ENCODE results near the gene VWF.

VWF gene

DNA sequence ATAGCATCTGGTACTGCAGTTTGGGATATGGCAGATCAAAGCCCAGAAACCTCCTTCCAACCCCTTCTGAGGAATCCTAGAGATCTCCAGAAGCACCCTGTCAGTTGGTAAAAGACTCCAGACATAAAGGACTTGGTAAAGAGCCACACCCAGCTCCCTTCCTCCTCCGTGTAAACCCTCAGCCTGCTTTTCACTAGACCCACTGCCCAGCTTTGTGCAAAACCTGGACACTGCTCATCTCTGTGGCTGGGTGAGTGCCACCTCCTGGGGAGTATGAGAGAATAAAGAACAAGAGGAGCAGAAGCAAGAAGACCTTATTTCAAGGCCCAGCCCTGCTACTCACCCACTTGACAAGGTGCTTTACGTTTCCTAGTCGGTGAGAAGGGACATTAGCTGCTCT lies 212.5 kb downstream of the VWF start:
- DNase-seq (ENCODE audit: low spot score) = no peak

DNA sequence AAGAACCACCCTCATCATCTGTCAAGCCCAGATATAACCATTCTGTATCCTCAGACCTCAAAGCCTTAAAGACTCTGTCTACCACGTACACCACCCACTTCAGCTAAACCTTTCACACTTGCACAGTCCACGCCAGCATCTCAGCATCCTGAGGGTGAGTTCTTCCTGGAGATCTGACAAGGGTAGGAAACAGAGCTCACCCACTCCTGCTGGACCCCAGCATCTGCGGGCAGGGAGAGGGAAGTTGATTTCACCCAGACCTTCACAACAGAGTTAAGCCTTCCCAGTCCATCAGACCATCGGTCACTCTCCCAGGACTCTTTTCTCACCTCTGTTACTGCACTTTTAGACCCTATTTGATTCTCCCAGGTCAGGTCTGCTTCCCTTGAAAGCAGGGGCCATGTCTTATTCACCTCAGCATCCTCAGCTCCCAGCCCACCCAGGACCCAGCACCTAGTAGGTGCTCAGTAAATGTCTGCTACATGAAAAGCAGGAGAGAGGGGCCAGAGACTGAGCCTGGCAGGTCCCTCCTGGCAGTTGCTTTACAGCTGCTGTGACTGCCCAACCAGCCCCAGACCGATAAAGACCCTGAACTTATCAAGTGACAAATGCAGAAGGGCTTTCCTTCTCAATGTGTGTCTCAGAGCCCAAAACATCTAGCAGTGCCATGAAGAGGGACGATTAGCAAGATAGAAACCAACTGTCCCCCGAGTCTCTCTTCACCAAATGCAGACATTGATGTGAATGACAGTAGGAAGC lies 213.5 kb downstream of the VWF start:
- no peak for DNase-seq (ENCODE audit: low spot score)

DNA sequence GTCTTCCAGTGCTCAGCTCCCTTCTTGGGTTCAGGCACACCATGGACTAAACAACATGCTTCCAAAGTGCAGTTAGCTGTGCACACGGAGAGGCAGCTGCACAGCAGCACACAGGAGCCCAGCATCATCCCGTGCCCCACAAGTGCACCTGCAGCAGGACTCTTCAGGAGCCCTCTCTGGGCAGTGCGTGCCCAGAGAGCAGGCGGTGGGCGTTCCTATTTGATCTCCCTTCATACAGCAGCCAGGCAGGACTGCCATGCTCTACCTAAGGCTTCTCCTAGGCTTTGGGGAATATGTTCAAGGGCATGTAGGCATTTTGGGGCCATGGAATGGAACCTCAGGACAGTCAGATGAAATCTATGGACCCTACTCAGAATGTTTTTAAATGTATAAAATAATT lies 214.9 kb downstream of the VWF start:
- DNase-seq (ENCODE audit: low spot score) = no peak

DNA sequence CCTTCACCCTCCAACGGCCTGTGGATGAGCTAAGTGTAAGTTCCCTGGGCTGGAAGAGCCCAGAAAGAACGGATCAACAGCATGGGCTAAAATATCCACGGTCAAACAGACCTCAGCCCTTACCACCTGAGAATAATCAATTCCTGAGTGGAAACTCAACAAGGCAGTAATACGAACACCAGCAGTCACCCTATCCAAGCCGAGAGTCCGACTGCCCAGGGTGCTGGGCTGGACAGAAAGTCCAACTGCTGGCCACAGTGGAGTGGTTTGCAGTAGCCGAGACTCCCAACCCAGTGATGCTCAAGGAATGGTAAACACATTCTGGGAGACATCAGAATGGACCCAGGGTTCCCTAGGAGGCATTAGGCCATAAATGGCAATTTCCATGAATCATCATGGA lies 216.2 kb downstream of the VWF start:
- no peak for DNase-seq (ENCODE audit: low spot score)

DNA sequence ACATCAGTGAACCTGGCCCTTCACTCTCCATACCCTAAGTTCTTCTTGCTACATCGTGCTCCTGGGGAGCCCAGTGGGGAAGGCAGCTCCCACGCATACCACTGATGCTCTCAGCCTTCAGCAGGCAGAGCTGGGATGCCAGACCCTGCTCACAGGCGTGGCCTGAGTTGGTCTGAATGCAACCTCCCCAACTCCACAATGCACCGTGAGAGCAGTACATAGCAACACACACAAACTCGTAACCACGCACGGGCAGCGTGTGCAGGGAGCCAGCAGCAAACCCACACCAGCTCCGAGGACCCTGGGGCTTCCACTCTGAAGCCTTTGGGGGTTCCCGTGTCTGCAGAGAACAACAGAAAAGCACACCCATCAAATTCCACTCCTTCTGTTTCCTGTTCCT lies 216.7 kb downstream of the VWF start:
- no peak for DNase-seq (ENCODE audit: low spot score)

DNA sequence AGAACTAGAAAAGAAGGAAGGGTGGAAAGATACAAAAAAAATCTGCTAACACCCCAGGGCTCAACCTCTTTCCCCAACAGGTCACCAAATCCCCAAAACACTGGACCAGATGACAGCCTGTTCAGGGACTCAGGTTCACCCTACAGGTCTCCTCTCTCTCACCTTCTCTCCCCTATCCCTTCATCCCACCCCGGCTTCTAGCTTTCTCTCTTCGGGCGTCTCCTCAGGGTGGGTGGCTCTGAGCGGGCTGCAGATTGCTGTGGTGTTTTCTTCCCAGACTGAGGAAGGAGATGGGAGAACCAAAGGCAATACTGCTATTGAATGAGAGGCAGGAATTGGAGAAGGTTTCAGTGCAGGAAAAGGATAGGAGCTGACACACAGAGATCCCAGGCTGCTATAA lies 218.7 kb downstream of the VWF start:
- DNase-seq (ENCODE audit: low spot score) = no peak

DNA sequence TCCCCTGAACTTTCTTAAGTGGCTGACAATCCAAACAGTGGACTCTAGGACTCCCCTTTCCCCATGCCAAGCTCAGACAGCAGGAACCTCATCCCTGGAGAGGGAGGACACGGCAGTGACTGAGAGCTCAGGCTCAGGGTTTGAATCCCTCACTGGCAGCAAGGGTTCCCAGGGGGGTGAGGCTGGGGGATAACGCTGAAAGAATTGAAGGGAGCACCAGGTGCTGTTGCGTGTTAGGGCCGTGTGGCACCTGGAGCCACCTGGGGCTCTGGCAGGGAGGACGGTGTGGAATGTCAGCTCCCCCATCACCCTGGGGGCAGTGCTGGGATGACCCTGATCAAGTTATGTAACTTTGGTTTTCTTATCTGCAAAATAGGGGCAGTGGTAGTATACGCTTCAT lies 219.5 kb downstream of the VWF start:
- DNase-seq (ENCODE audit: low spot score) = no peak

DNA sequence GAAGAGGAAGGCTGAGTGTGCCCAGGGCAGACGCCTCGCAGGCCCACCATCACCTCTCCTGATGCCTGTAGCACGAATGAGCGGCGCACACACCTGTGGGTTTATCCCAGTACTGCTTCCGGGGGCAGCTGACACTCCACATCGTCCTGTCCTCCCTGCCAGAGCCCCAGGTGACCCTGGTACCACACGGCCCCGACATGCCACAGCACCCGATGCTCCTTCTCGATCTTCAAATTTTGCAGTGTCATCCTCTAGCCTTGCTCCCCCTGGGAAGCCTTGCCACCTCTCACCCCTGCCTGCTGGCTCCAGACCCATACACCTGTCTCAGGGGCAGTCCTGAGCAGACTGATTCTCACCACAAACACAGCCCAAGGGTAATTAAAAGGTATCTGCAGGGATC lies 220.0 kb downstream of the VWF start:
- DNase-seq (ENCODE audit: low spot score) = no peak

DNA sequence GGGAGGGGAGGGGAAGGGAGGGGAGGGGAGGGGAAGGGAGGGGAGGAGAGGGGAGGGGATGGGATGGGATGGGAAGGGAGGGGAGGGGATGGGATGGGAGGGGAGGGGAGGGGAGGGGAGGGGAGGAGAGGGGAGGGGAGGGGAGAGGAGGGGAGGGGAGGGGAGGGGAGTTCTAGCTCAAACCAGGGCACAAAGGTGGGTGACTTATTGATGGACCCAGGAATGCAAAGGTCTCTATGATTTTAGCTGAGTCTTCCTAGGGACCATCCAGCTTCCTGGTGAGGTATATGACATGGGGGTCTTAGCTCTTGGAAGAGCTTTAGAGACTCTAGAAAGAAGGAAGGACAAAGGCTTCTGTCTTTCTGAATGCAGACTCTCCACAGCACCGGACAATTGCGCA lies 221.7 kb downstream of the VWF start:
- DNase-seq (ENCODE audit: low spot score) = no peak

DNA sequence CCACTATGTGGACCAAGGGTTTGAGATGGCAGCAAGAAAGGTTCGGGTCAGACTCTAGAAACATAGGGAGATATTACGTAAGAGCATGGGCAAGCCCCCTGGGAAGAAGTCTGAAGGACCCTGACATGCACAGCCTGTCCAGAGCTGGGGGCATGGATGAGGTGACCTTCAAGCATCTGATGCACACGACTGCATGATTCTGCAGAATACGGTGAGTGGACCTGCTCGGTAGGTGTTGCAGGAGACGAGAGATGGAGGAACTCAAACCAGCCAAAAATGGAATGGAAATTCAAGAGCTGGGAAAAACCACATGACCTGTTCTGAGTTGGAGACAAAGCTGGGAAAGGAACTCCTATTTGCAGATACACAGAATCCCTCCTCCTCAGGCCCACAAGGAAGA lies 223.1 kb downstream of the VWF start:
- no peak for DNase-seq (ENCODE audit: low spot score)

DNA sequence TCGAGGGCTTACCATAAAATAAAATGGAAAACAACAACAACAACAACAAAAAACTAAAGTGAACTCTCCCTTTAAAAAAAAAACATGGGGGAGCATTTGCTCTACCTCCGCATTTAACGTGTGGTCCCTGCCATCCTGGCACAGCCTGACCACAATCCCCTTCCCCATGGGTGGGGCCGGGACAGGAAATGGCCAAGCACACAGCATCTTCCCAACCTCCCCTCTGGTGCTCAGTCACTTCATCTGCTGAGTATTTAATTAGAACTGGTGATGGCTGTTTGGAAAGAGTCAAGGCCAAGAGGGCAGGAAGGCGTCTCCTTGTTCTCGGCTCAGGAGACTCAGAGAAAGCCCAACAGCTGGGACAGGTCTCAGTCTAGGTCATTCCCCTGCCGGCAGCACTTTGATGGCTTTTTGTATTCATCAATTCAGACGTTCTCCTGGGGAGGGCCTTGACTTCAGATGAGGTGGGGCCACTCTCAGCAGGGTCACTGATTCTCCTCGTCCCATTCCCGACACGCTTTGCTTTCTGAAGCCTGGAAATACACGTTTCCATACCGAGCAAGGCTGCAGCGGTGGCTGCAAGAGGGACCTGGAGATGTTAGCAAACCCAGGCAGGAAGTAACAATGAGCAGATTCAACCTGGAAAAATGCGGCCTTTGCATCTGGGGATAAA lies 223.8 kb downstream of the VWF start:
- DNase-seq (ENCODE audit: low spot score) = no peak

DNA sequence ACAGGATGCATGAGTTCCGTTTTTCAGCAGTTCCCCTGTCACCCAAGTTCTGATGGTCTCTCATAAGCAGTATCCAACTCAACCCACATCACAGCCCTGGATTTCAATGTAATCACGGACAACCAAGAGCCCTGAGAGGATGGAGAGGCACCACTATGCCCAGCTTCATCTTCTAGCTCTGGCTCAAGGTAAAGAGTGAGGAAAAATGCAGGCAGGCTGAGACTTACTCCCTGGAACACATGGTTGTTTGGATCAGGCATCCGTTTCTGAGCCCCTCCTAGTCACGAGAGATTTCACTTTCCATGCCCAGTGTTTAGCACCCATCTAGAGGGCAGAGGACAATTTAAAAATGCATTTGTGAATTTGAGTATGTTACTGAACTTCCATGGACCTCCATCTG lies 224.4 kb downstream of the VWF start:
- no peak for DNase-seq (ENCODE audit: low spot score)

DNA sequence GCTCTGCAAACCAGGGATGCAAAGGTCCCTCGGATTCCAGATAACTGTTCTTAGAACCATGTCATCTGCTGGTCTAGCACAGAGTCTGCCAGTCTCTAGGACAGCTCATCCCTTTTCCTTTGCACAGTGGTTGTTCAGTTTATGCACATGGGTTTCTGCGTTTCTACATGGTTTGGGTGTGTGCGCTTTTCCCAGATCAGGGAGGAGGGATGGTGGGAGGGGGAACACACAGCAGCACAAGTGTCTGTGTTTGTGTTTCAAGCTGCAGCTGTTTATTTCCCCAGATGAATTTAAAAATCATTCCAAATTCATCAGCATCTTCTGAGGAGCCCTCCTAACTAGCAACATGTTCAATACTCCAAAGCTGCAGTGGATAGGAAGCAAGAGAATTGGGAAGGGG lies 224.8 kb downstream of the VWF start:
- no peak for DNase-seq (ENCODE audit: low spot score)

DNA sequence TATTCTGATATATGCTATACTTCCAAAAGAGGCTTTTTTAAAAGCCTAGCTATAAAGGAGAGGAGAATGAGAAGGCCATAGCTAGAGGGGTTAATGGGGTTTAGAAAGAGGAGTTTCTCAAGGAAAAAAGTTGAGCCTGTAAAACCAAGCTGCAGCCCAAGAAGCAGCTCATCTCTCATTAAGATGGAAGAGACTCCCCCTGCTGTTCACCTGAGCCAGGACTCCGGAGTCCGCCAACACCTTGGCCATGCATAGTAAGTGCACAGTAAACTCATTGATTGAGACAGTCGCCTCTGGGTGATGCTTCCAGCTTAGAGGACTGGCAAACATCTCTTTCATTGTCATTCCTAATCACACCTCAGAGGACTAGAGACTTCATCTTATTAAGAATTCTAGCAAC lies 225.6 kb downstream of the VWF start:
- DNase-seq (ENCODE audit: low spot score) = no peak

All from kidney capillary endothelial cell (primary cell).